ENCODE results near the gene CACNA1D. TPM values are rescaled to one million over a fixed set of nuclear protein-coding genes. Genes with fewer than 3 reads are reported as not detected.
A peak's percentile ranks its signal among the peaks of the same experiment; 100 is the strongest.

CACNA1D gene
- total and polyA plus RNA-seq, 7 experiments from 2014 or later = 0.61 to 2.0 (median 0.70) TPM; not detected in 4

DNA sequence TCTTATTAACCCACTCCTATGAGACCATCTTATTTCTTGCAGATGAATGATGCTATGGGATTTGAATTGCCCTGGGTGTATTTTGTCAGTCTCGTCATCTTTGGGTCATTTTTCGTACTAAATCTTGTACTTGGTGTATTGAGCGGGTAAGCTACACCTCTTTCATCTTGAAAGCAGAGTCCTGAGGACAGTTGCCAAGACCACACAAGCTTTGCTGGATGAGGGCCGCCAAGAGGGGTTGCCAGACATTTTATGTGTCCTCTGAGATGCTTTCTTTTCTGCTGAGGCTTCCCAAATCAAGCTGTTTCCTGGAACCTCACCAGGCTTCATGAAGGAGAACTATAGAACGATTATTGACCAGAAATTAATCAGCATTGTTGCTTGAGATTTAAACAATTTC lies 178.6 kb downstream of the CACNA1D start:
- DNase-seq (no peak), ATAC-seq (no peak)
- Mint-ChIP-seq H3K27ac (no peak overlapping the region), H3K36me3 (no peaks in the 10 kb centered on the region), H3K27me3 (peaks cover 14 to 37% (median 20%) of the 10 kb centered on the region in 5 donors), H3K4me3 (no peak overlapping the region), H3K4me1 (no peaks in the 10 kb centered on the region), H3K9me3 (peaks cover 0 to 2% (median 0%) of the 10 kb centered on the region in 11 donors)
- H3K9me3 ChIP-seq (ENCODE audit: control insufficient read depth in 2 of 3, low read length in 3 of 3) = no peaks in the 10 kb centered on the region
- no peaks in the 10 kb centered on the region for H3K27me3 ChIP-seq (ENCODE audit: control insufficient read depth in 2 of 2, insufficient read depth in 2 of 2, low read length in 2 of 2)
- CTCF ChIA-PET = interaction anchor here (0.5 to 0.6 kb wide), 2 partner anchors 515 to 736 kb away, joined by 4 to 6 read pairs; no protein-coding TSS in a partner anchor
- H3K36me3 ChIP-seq (ENCODE audit: control insufficient read depth in 2 of 3, insufficient read depth in 3 of 3, low read length in 3 of 3) = no peaks in the 10 kb centered on the region
- intact Hi-C loops (cut with micrococcal nuclease) = no loop called here
- H3K4me1 ChIP-seq (ENCODE audit: control insufficient read depth in 2 of 2, insufficient read depth in 2 of 2, low read length in 2 of 2) = no peaks in the 10 kb centered on the region
- POLR2A ChIA-PET = no interaction called here
- no peak overlapping the region for H3K27ac ChIP-seq (ENCODE audit: low read depth, low read length)
- no peak overlapping the region for H3K4me3 ChIP-seq (ENCODE audit: low read length)

DNA sequence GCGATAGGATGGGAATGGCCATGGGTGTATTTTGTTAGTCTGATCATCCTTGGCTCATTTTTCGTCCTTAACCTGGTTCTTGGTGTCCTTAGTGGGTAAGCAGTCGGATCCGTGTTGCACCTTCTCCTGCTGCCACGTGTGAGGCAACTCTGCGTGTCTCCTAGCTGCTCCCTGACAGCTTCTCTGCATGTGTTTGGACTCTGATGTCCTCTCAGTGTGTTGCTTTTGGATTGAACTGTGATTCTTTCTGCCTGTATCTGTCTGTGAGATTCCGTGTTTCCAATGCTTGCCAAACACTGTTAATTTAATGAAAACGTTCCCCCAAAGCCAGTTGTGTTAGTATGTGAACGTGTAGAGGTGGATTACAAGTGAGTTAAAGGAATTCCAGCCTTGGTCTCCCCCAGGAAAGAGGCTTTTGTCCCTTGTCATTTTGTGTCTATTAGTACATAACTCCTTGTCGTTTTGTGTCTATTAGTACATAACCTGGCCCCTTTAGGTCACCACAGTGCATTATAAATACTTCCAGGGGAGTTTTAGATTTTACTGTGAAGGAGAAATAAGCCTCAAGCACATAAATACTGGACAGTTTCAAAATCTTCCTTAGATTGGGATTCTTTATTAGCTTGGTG lies 179.4 kb downstream of the CACNA1D start:
- H3K27me3 Mint-ChIP-seq = peaks cover 14 to 43% (median 23%) of the 10 kb centered on the region in 5 donors
- ATAC-seq (no peak), DNase-seq (no peak)
- no peaks in the 10 kb centered on the region for H3K27me3 ChIP-seq (ENCODE audit: control insufficient read depth in 2 of 2, insufficient read depth in 2 of 2, low read length in 2 of 2)
- H3K4me1 ChIP-seq (ENCODE audit: control insufficient read depth in 2 of 2, insufficient read depth in 2 of 2, low read length in 2 of 2) = no peaks in the 10 kb centered on the region
- H3K36me3 ChIP-seq (ENCODE audit: control insufficient read depth in 2 of 3, insufficient read depth in 3 of 3, low read length in 3 of 3) = no peaks in the 10 kb centered on the region
- no peak overlapping the region for H3K27ac ChIP-seq (ENCODE audit: low read depth, low read length)
- intact Hi-C loops (cut with micrococcal nuclease) = no loop called here
- no peak overlapping the region for H3K4me3 ChIP-seq (ENCODE audit: low read length)
- no peaks in the 10 kb centered on the region for H3K9me3 ChIP-seq (ENCODE audit: control insufficient read depth in 2 of 3, low read length in 3 of 3)
- no peaks in the 10 kb centered on the region for H3K4me1 Mint-ChIP-seq
- peaks cover 0 to 2% (median 0%) of the 10 kb centered on the region in 11 donors for H3K9me3 Mint-ChIP-seq
- no peaks in the 10 kb centered on the region for H3K36me3 Mint-ChIP-seq
- H3K27ac Mint-ChIP-seq = no peak overlapping the region
- no peak overlapping the region for H3K4me3 Mint-ChIP-seq
- CTCF ChIA-PET = no interaction called here
- POLR2A ChIA-PET = no interaction called here

DNA sequence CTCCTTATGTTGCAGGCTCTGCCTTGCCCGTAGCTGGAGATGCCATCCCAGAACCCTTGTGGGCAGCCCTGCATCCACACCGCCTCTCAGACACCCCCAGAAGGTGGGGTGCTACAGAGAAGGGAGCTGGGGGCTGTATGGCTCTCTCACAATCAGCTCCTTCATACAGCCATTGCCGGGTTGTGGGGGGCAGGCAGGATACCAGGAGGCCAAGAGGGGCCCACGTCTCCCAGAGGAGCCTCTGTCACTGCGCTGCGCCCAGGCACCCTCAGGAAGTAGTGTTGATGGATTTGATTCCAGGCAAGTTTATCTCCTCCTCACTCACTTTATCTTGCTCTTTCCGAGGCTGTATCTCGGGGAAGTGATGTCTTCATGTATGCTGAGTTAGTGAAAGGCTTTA lies 180.2 kb downstream of the CACNA1D start:
- Mint-ChIP-seq H3K4me3 (no peak overlapping the region), H3K27ac (no peak overlapping the region), H3K9me3 (peaks cover 0 to 2% (median 0%) of the 10 kb centered on the region in 11 donors), H3K27me3 (peaks cover 12 to 39% (median 16%) of the 10 kb centered on the region in 5 donors), H3K4me1 (no peaks in the 10 kb centered on the region), H3K36me3 (no peaks in the 10 kb centered on the region)
- intact Hi-C loops (cut with micrococcal nuclease) = no loop called here
- H3K27ac ChIP-seq (ENCODE audit: low read depth, low read length) = no peak overlapping the region
- ChIA-PET POLR2A (no interaction called here), CTCF (no interaction called here)
- H3K36me3 ChIP-seq (ENCODE audit: control insufficient read depth in 2 of 3, insufficient read depth in 3 of 3, low read length in 3 of 3) = no peaks in the 10 kb centered on the region
- no peaks in the 10 kb centered on the region for H3K27me3 ChIP-seq (ENCODE audit: control insufficient read depth in 2 of 2, insufficient read depth in 2 of 2, low read length in 2 of 2)
- no peaks in the 10 kb centered on the region for H3K4me1 ChIP-seq (ENCODE audit: control insufficient read depth in 2 of 2, insufficient read depth in 2 of 2, low read length in 2 of 2)
- ATAC-seq = no peak
- no peak for DNase-seq
- no peak overlapping the region for H3K4me3 ChIP-seq (ENCODE audit: low read length)
- no peaks in the 10 kb centered on the region for H3K9me3 ChIP-seq (ENCODE audit: control insufficient read depth in 2 of 3, low read length in 3 of 3)

DNA sequence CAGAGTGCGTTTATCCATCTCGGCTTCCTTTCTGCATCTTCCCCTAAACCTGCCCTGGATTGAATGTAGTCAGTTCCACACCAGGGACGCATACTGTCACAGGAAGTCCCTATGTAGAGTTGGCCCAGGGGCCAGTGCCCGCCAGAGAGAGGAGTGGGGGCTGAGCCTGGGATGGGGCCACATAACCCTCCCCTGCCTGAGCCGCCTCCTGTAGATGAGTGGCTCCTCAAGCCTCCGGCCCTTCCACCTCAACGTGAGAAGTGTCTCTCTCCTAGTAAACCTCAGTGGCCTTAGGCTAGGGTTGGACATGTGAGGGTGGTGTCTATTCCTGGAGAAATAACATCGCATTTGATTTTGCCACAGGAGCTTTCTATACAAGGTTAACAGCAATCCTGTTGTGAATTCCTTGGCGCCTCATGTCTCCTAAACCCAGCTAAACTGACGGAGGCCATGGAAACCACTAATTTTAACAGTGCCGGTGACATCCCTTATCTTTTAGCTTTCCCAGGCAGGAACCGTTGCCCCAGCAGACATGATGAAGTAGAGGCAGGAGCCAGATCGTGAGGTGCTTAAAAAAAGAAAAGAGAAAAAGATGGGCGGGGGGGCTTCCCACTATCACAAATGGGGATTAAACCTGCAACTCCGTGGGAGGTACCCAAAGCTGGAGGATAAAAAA lies 180.7 kb downstream of the CACNA1D start:
- Histone ChIP-seq H3K4me3 (ENCODE audit: low read length) (no peak overlapping the region), H3K4me1 (ENCODE audit: control insufficient read depth in 2 of 2, insufficient read depth in 2 of 2, low read length in 2 of 2) (no peaks in the 10 kb centered on the region), H3K9me3 (ENCODE audit: control insufficient read depth in 2 of 3, low read length in 3 of 3) (no peaks in the 10 kb centered on the region), H3K27me3 (ENCODE audit: control insufficient read depth in 2 of 2, insufficient read depth in 2 of 2, low read length in 2 of 2) (no peaks in the 10 kb centered on the region), H3K27ac (ENCODE audit: low read depth, low read length) (no peak overlapping the region), H3K36me3 (ENCODE audit: control insufficient read depth in 2 of 3, insufficient read depth in 3 of 3, low read length in 3 of 3) (no peaks in the 10 kb centered on the region)
- Mint-ChIP-seq H3K27me3 (peaks cover 11 to 40% (median 16%) of the 10 kb centered on the region in 5 donors), H3K36me3 (no peaks in the 10 kb centered on the region), H3K4me3 (no peak overlapping the region), H3K27ac (no peak overlapping the region), H3K4me1 (no peaks in the 10 kb centered on the region), H3K9me3 (peaks cover 0 to 2% (median 0%) of the 10 kb centered on the region in 11 donors)
- POLR2A ChIA-PET = no interaction called here
- DNase-seq (no peak), ATAC-seq (no peak)
- CTCF ChIA-PET = no interaction called here
- intact Hi-C loops (cut with micrococcal nuclease) = no loop called here

DNA sequence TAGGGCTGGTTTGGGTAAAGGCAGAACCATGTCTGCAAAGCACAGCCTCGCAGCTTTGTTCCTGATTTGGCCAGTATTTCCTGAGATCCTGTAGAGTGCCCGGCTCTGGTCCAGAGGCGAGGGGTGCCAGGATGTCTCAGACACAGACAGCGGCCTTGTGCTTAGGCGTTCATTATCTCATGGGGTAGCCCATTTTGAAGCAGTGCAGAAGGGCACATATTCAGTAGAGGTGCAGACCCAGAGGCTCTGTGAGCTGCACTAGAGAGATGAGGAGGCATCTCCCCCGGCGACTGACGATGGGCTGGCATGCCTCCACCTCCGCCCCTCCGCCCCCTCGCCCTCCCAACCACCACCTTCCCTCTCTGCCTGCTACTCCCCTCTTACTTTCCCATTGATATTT lies 181.5 kb downstream of the CACNA1D start:
- H3K4me1 ChIP-seq (ENCODE audit: control insufficient read depth in 2 of 2, insufficient read depth in 2 of 2, low read length in 2 of 2) = no peaks in the 10 kb centered on the region
- no peaks in the 10 kb centered on the region for H3K36me3 ChIP-seq (ENCODE audit: control insufficient read depth in 2 of 3, insufficient read depth in 3 of 3, low read length in 3 of 3)
- intact Hi-C loops (cut with micrococcal nuclease) = no loop called here
- no peak overlapping the region for H3K4me3 ChIP-seq (ENCODE audit: low read length)
- Mint-ChIP-seq H3K4me1 (no peaks in the 10 kb centered on the region), H3K36me3 (no peaks in the 10 kb centered on the region), H3K4me3 (no peak overlapping the region), H3K27ac (no peak overlapping the region), H3K27me3 (peaks cover 11 to 45% (median 24%) of the 10 kb centered on the region in 5 donors), H3K9me3 (peaks cover 0 to 2% (median 0%) of the 10 kb centered on the region in 11 donors)
- H3K27me3 ChIP-seq (ENCODE audit: control insufficient read depth in 2 of 2, insufficient read depth in 2 of 2, low read length in 2 of 2) = no peaks in the 10 kb centered on the region
- ChIA-PET CTCF (no interaction called here), POLR2A (no interaction called here)
- no peaks in the 10 kb centered on the region for H3K9me3 ChIP-seq (ENCODE audit: control insufficient read depth in 2 of 3, low read length in 3 of 3)
- ATAC-seq = no peak
- DNase-seq = no peak
- no peak overlapping the region for H3K27ac ChIP-seq (ENCODE audit: low read depth, low read length)

DNA sequence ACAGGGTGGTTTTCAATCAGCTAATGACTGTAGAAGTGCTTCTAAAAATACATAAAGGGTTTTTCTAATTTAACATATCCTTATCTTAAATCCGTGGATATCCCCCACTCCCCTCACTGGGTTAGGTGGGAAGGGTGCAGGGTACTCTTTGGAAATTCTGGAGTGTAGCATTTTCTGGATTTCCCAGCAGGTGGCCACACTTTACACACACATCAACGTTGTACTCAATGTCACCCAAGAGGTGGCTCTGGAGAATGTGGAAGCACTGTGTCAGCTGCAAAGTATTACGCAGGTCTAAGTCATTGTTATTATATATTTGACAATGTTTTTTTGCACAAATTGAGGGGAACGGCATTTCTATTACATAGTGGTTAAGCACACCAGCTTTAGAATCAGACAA lies 183.0 kb downstream of the CACNA1D start:
- DNase-seq (no peak), ATAC-seq (no peak)
- no peaks in the 10 kb centered on the region for H3K36me3 ChIP-seq (ENCODE audit: control insufficient read depth in 2 of 3, insufficient read depth in 3 of 3, low read length in 3 of 3)
- Mint-ChIP-seq H3K4me1 (no peaks in the 10 kb centered on the region), H3K9me3 (peaks cover 0 to 2% (median 0%) of the 10 kb centered on the region in 11 donors), H3K4me3 (no peak overlapping the region), H3K27ac (no peak overlapping the region), H3K27me3 (peaks cover 23 to 48% (median 34%) of the 10 kb centered on the region in 5 donors), H3K36me3 (peaks cover 0 to 6% (median 0%) of the 10 kb centered on the region in 5 donors)
- intact Hi-C loops (cut with micrococcal nuclease) = no loop called here
- no peak overlapping the region for H3K27ac ChIP-seq (ENCODE audit: low read depth, low read length)
- H3K4me1 ChIP-seq (ENCODE audit: control insufficient read depth in 2 of 2, insufficient read depth in 2 of 2, low read length in 2 of 2) = no peaks in the 10 kb centered on the region
- H3K9me3 ChIP-seq (ENCODE audit: control insufficient read depth in 2 of 3, low read length in 3 of 3) = no peaks in the 10 kb centered on the region
- H3K4me3 ChIP-seq (ENCODE audit: low read length) = no peak overlapping the region
- no peaks in the 10 kb centered on the region for H3K27me3 ChIP-seq (ENCODE audit: control insufficient read depth in 2 of 2, insufficient read depth in 2 of 2, low read length in 2 of 2)
- POLR2A ChIA-PET = interaction anchor here (0.5 kb wide), 1 partner anchor 488 kb away, joined by 4 read pairs; no protein-coding TSS in a partner anchor
- CTCF ChIA-PET = no interaction called here

DNA sequence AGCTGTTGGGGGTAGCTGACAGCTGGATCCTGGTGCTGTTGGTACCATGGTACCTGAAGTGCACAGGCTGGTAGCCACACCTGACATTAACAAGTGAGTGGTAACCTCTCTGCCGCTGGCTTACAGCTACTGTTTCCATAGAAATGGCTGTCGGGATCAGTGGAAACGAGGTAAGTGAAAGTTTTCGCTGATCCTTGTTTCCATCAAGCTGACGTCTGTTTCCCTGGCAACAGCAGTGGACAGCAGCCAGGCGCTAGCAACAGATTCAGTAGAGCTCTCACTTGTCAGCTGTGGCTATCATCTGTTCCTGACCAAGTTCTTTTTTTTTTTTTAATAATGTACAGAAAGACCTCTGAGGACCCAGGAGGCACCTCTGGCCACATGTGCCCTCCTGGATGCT lies 185.6 kb downstream of the CACNA1D start:
- intact Hi-C loops (cut with micrococcal nuclease) = no loop called here
- peak overlapping the region in 1 of 9 donors; percentile 9 for H3K27ac Mint-ChIP-seq
- no peak overlapping the region for H3K4me3 ChIP-seq (ENCODE audit: low read length)
- peaks cover 0 to 2% (median 0%) of the 10 kb centered on the region in 11 donors for H3K9me3 Mint-ChIP-seq
- no peak overlapping the region for H3K27ac ChIP-seq (ENCODE audit: low read depth, low read length)
- ChIA-PET CTCF (no interaction called here), POLR2A (no interaction called here)
- H3K36me3 ChIP-seq (ENCODE audit: control insufficient read depth in 2 of 3, insufficient read depth in 3 of 3, low read length in 3 of 3) = no peaks in the 10 kb centered on the region
- no peaks in the 10 kb centered on the region for H3K27me3 ChIP-seq (ENCODE audit: control insufficient read depth in 2 of 2, insufficient read depth in 2 of 2, low read length in 2 of 2)
- H3K4me1 ChIP-seq (ENCODE audit: control insufficient read depth in 2 of 2, insufficient read depth in 2 of 2, low read length in 2 of 2) = no peaks in the 10 kb centered on the region
- DNase-seq (no peak), ATAC-seq (no peak)
- H3K36me3 Mint-ChIP-seq = peaks cover 0 to 6% (median 0%) of the 10 kb centered on the region in 5 donors
- H3K27me3 Mint-ChIP-seq = peaks cover 29 to 51% (median 42%) of the 10 kb centered on the region in 5 donors
- no peak overlapping the region for H3K4me3 Mint-ChIP-seq
- no peaks in the 10 kb centered on the region for H3K9me3 ChIP-seq (ENCODE audit: control insufficient read depth in 2 of 3, low read length in 3 of 3)
- no peaks in the 10 kb centered on the region for H3K4me1 Mint-ChIP-seq

Measured in naive thymus-derived CD4-positive, alpha-beta T cell (primary cell).